Measurements from ENCODE around the gene ULBP1.

Gene ULBP1

DNA sequence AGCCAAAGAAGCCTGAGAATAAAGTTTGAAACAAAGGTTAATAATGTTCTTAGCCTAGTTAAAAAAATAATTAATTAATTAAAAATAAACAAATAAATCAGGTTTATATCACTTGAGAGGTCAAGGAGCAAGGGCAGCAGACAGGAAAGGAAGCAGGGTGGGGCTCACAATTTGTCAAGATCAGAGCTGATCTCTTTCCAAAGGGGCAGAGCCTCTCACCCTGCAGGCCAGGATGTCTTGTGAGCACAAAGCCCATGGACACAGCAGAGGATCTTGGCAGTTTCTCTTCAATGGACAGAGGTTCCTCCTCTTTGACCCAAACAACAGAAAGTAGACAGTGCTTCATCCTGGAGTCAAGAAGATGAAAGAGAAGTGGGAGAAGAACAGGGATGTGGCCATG, 14.9 kb downstream of the ULBP1 start:
- DNase-seq (ENCODE audit: low spot score), result no peak
- Histone ChIP-seq H3K27ac (replicated peaks; ENCODE audit: low read length) (no peak overlapping the region), H3K18ac (ENCODE audit: low read length) (no peak overlapping the region), H2BK15ac (ENCODE audit: low read length) (no peak overlapping the region), H2BK5ac (ENCODE audit: low read length) (no peak overlapping the region), H3K27me3 (ENCODE audit: control insufficient read depth in 3 of 3, insufficient read depth in 3 of 3, low read depth in 1 of 3, low read length in 3 of 3) (peaks cover 2 to 88% (median 53%) of the 10 kb centered on the region in 3 experiments), H3K4me2 (ENCODE audit: insufficient read depth, low read length, poor library complexity, severe bottlenecking) (no peak overlapping the region), H2BK120ac (ENCODE audit: low read depth, low read length) (no peak overlapping the region), H3K79me1 (ENCODE audit: low read depth, low read length) (no peaks in the 10 kb centered on the region), H3K9ac (ENCODE audit: low read depth, low read length, poor library complexity) (no peak overlapping the region), H4K91ac (ENCODE audit: low read depth, low read length, poor library complexity) (no peak overlapping the region), H3K4me1 (ENCODE audit: control insufficient read depth in 2 of 2, insufficient read depth in 1 of 2, low read depth in 1 of 2, low read length in 2 of 2) (peaks cover 0 to 2% of the 10 kb centered on the region in 2 donors), H3K36me3 (replicated peaks in 1 of 2; ENCODE audit: control insufficient read depth in 2 of 2, insufficient read depth in 2 of 2, low read length in 2 of 2) (no peaks in the 10 kb centered on the region), H4K8ac (ENCODE audit: low read depth, low read length) (no peak overlapping the region), H3K9me3 (replicated peaks in 1 of 2; ENCODE audit: control insufficient read depth in 2 of 2, insufficient read depth in 1 of 2, low read depth in 1 of 2, low read length in 2 of 2) (no peaks in the 10 kb centered on the region), H3K23ac (ENCODE audit: low read depth, low read length, poor library complexity) (no peak overlapping the region), H3K4me3 (ENCODE audit: low read length in 2 of 2) (no peak overlapping the region), H3K4ac (ENCODE audit: low read length) (no peak overlapping the region), H2AFZ (ENCODE audit: low read length) (no peak overlapping the region), H2AK5ac (ENCODE audit: low read depth, low read length) (no peak overlapping the region), H3K14ac (ENCODE audit: low read length) (no peak overlapping the region), H2BK12ac (ENCODE audit: low read length) (no peak overlapping the region)

DNA sequence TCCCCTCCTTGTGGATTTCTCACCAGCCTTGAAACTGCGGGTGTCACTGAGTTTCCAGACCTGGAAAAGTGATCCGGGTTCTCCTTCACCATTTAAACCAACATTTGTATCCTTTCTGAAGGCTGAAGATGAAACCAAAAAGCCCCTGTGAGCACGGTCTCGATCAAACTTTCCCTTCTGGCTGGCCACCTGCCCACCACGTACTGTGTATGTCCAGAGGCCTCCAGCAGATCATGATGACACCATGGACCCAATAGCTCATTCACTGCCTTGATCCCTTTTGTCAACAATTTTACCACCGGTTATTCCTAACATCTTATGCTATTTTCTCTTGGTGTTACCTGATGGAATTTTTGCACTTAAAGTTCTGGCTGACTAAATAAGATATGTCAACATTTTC, 15.6 kb downstream of the ULBP1 start:
- DNase-seq (ENCODE audit: low spot score), result no peak
- WGBS, 2 donors (ENCODE audit: extremely low coverage in 2 of 2, insufficient read length in 2 of 2, insufficient replicate concordance in 1 of 2), result no CpG with 5 or more reads among the region's 6 CpGs

DNA sequence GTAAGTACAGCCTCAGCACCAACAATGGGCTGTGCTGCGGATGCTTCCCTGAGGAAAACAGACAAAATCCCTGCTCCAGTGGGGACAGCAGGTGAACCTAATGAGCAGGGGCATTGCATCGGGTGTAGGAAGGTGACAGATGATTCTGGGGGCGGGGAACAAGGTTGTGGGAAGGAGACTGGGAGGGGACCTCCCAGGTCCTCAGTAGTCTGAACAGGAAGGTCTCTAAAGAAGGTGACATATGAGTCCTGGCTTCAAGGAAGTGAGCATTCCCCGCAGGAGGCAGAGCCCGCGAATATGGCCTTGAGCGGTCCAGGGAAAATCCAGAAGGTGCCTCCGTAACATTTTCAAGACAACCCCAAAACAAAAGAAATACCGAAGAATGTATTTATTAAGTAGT, 19.4 kb downstream of the ULBP1 start:
- H3K4me3 ChIP-seq (ENCODE audit: low read length in 2 of 2), result no peak overlapping the region
- DNase-seq (ENCODE audit: low spot score), result no peak

More for the DNA sequence above, 15.6 kb downstream of the ULBP1 start:
- Histone ChIP-seq H3K4me3 (ENCODE audit: low read length in 2 of 2) (no peak overlapping the region), H3K18ac (ENCODE audit: low read length) (no peak overlapping the region), H3K9me3 (replicated peaks in 1 of 2; ENCODE audit: control insufficient read depth in 2 of 2, insufficient read depth in 1 of 2, low read depth in 1 of 2, low read length in 2 of 2) (no peaks in the 10 kb centered on the region), H2BK5ac (ENCODE audit: low read length) (no peak overlapping the region), H3K36me3 (replicated peaks in 1 of 2; ENCODE audit: control insufficient read depth in 2 of 2, insufficient read depth in 2 of 2, low read length in 2 of 2) (no peaks in the 10 kb centered on the region), H2BK120ac (ENCODE audit: low read depth, low read length) (no peak overlapping the region), H3K9ac (ENCODE audit: low read depth, low read length, poor library complexity) (no peak overlapping the region), H3K4me2 (ENCODE audit: insufficient read depth, low read length, poor library complexity, severe bottlenecking) (no peak overlapping the region), H3K79me1 (ENCODE audit: low read depth, low read length) (no peaks in the 10 kb centered on the region), H3K27me3 (ENCODE audit: control insufficient read depth in 3 of 3, insufficient read depth in 3 of 3, low read depth in 1 of 3, low read length in 3 of 3) (peaks cover 2 to 87% (median 50%) of the 10 kb centered on the region in 3 experiments), H3K4ac (ENCODE audit: low read length) (no peak overlapping the region), H3K14ac (ENCODE audit: low read length) (no peak overlapping the region), H2AK5ac (ENCODE audit: low read depth, low read length) (no peak overlapping the region), H2AFZ (ENCODE audit: low read length) (no peak overlapping the region), H3K4me1 (ENCODE audit: control insufficient read depth in 2 of 2, insufficient read depth in 1 of 2, low read depth in 1 of 2, low read length in 2 of 2) (peaks cover 0 to 2% of the 10 kb centered on the region in 2 donors), H3K27ac (replicated peaks; ENCODE audit: low read length) (no peak overlapping the region), H2BK15ac (ENCODE audit: low read length) (no peak overlapping the region), H4K8ac (ENCODE audit: low read depth, low read length) (no peak overlapping the region), H2BK12ac (ENCODE audit: low read length) (no peak overlapping the region), H4K91ac (ENCODE audit: low read depth, low read length, poor library complexity) (no peak overlapping the region), H3K23ac (ENCODE audit: low read depth, low read length, poor library complexity) (no peak overlapping the region)

DNA sequence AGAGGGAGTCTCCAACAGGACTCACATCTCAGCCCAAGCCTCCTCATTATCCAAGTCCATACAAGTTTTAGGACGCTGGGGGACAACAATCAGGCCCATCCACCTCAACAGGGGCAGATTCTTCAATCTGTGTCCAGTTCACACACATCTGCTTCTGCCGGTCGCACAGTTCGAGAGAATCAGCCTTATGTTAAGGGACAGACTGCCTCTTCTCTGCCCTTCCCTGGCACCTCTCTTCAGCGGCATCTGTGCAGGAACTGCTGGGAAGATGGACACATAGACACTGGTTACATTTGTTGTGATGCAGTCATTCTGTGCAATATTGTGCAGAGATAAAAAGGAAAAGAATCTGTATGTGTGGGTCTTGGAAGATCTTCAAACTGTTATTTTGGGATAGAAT, 21.0 kb downstream of the ULBP1 start:
- H3K79me1 ChIP-seq (ENCODE audit: low read depth, low read length), result no peaks in the 10 kb centered on the region

More for the DNA sequence above, 19.4 kb downstream of the ULBP1 start:
- Histone ChIP-seq H3K9me3 (replicated peaks in 1 of 2; ENCODE audit: control insufficient read depth in 2 of 2, insufficient read depth in 1 of 2, low read depth in 1 of 2, low read length in 2 of 2) (peaks cover 4 to 20% of the 10 kb centered on the region in 2 donors), H4K91ac (ENCODE audit: low read depth, low read length, poor library complexity) (no peak overlapping the region), H2BK120ac (ENCODE audit: low read depth, low read length) (no peak overlapping the region), H3K4me1 (ENCODE audit: control insufficient read depth in 2 of 2, insufficient read depth in 1 of 2, low read depth in 1 of 2, low read length in 2 of 2) (peaks cover 0 to 2% of the 10 kb centered on the region in 2 donors), H3K9ac (ENCODE audit: low read depth, low read length, poor library complexity) (no peak overlapping the region), H3K79me1 (ENCODE audit: low read depth, low read length) (no peaks in the 10 kb centered on the region), H3K23ac (ENCODE audit: low read depth, low read length, poor library complexity) (no peak overlapping the region), H3K4ac (ENCODE audit: low read length) (no peak overlapping the region), H2AFZ (ENCODE audit: low read length) (no peak overlapping the region), H2BK12ac (ENCODE audit: low read length) (no peak overlapping the region), H3K27ac (replicated peaks; ENCODE audit: low read length) (no peak overlapping the region), H4K8ac (ENCODE audit: low read depth, low read length) (no peak overlapping the region), H3K18ac (ENCODE audit: low read length) (no peak overlapping the region), H2BK5ac (ENCODE audit: low read length) (no peak overlapping the region), H3K14ac (ENCODE audit: low read length) (no peak overlapping the region), H3K36me3 (replicated peaks in 1 of 2; ENCODE audit: control insufficient read depth in 2 of 2, insufficient read depth in 2 of 2, low read length in 2 of 2) (no peaks in the 10 kb centered on the region), H2AK5ac (ENCODE audit: low read depth, low read length) (no peak overlapping the region), H2BK15ac (ENCODE audit: low read length) (no peak overlapping the region), H3K27me3 (ENCODE audit: control insufficient read depth in 3 of 3, insufficient read depth in 3 of 3, low read depth in 1 of 3, low read length in 3 of 3) (peaks cover 13 to 87% (median 62%) of the 10 kb centered on the region in 3 experiments), H3K4me2 (ENCODE audit: insufficient read depth, low read length, poor library complexity, severe bottlenecking) (no peak overlapping the region)
- WGBS, 2 donors (ENCODE audit: extremely low coverage in 2 of 2, insufficient read length in 2 of 2, insufficient replicate concordance in 1 of 2), result no CpG with 5 or more reads among the region's 9 CpGs

More for the DNA sequence above, 21.0 kb downstream of the ULBP1 start:
- H3K14ac ChIP-seq (ENCODE audit: low read length), result no peak overlapping the region
- no peak for DNase-seq (ENCODE audit: low spot score)
- WGBS, 2 donors (ENCODE audit: extremely low coverage in 2 of 2, insufficient read length in 2 of 2, insufficient replicate concordance in 1 of 2), result no CpG with 5 or more reads among the region's 5 CpGs
- peaks cover 11 to 30% of the 10 kb centered on the region in 2 donors for H3K9me3 ChIP-seq (replicated peaks in 1 of 2; ENCODE audit: control insufficient read depth in 2 of 2, insufficient read depth in 1 of 2, low read depth in 1 of 2, low read length in 2 of 2)
- no peak overlapping the region for H2BK120ac ChIP-seq (ENCODE audit: low read depth, low read length)
- no peak overlapping the region for H3K27ac ChIP-seq (replicated peaks; ENCODE audit: low read length)
- peak overlapping the region; percentile 8 for H3K23ac ChIP-seq (ENCODE audit: low read depth, low read length, poor library complexity)
- peaks cover 0 to 2% of the 10 kb centered on the region in 2 donors for H3K4me1 ChIP-seq (ENCODE audit: control insufficient read depth in 2 of 2, insufficient read depth in 1 of 2, low read depth in 1 of 2, low read length in 2 of 2)
- H2BK12ac ChIP-seq (ENCODE audit: low read length), result no peak overlapping the region
- H3K4ac ChIP-seq (ENCODE audit: low read length), result no peak overlapping the region
- no peak overlapping the region for H4K8ac ChIP-seq (ENCODE audit: low read depth, low read length)
- no peak overlapping the region for H2AK5ac ChIP-seq (ENCODE audit: low read depth, low read length)
- no peak overlapping the region for H3K4me3 ChIP-seq (ENCODE audit: low read length in 2 of 2)
- H3K27me3 ChIP-seq (ENCODE audit: control insufficient read depth in 3 of 3, insufficient read depth in 3 of 3, low read depth in 1 of 3, low read length in 3 of 3), result peaks cover 28 to 87% (median 70%) of the 10 kb centered on the region in 3 experiments
- H2BK15ac ChIP-seq (ENCODE audit: low read length), result no peak overlapping the region
- H3K18ac ChIP-seq (ENCODE audit: low read length), result no peak overlapping the region
- H2BK5ac ChIP-seq (ENCODE audit: low read length), result no peak overlapping the region
- H3K36me3 ChIP-seq (replicated peaks in 1 of 2; ENCODE audit: control insufficient read depth in 2 of 2, insufficient read depth in 2 of 2, low read length in 2 of 2), result no peaks in the 10 kb centered on the region
- H3K4me2 ChIP-seq (ENCODE audit: insufficient read depth, low read length, poor library complexity, severe bottlenecking), result no peak overlapping the region
- H4K91ac ChIP-seq (ENCODE audit: low read depth, low read length, poor library complexity), result no peak overlapping the region
- H3K9ac ChIP-seq (ENCODE audit: low read depth, low read length, poor library complexity), result no peak overlapping the region
- no peak overlapping the region for H2AFZ ChIP-seq (ENCODE audit: low read length)

Measured in neuronal stem cell (in vitro differentiated cells).